HG02938 (cell line): ENCODE data around the gene HIBADH.
"Not testable (repeated sequence)": the region's sequence is repeated elsewhere in the genome, so short reads cannot be mapped to it uniquely, and the experiment has no call there.

Source experiments
- ATAC-seq: cut with Tn5 transposase; IDR thresholded peaks from one replicate; pipeline ENCODE4 v1.9.1; 2021; ENCODE audit warnings: mild to moderate bottlenecking, moderate library complexity; ENCODE audit not compliant: unreplicated experiment

HIBADH gene

DNA sequence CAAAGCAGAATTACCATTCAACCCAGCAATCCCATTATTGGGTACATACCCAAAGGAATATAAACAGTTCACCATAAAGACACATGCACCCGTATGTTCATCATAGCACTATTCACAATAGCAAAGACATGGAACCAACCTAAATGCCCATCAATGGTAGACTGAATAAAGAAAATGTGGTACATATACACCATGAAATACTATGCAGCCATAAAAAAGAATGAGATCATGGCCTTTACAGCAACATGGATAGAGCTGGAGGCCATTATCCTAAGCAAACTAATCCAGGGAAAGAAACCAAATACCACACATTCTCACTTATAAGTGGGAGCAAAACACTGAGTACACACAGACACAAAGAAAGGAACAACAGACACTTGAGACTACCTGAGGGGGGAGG lies 23.6 kb downstream of the HIBADH start:
- ATAC-seq, result not testable (repeated sequence)

GRCh38 chr7:27636326-27637006 lies 26.2 kb downstream of the HIBADH start:
- ATAC-seq, result no peak

- ATAC-seq, result no peak
Measured at GRCh38 chr7:27635728-27636127, 27.0 kb downstream of the HIBADH start.

DNA sequence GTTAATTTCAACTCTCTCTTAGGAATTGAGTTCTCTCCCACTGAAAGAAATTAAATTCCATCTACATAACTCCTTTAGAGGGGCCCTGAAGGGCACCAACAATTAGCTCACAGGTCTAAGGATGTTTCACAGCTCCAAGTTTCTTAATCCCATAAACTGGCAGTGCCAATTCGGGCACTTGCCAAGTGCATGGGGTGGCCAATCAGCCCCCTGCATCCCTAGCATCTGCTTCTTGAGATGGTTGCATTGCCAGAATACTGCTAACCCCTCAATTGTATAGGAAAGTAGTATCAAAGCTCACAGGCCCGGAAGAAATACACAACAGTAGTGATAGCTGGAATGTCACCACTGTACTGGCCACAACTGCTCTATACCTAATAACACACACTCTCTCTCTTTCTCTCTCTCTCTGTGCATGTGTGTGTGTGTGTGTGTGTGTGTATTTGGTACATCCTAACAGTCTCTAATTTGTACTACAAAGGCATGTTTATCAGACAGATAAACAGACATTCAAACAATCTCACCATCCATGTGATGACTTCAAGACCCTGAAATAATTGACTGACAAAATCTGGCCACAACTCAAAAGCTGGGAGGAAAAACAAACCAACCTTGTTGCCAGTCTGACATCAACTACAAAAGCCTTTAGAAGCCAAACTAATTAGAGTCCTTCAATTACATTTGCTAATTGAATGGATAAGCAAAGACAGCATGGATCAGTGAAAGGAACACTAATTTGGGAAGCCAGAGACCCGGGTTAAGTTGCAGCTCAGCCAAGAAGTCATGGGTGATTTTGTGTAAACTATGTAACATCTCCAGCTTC lies 27.8 kb downstream of the HIBADH start:
- no peak for ATAC-seq

GRCh38 chr7:27633062-27633461 lies 29.6 kb downstream of the HIBADH start:
- no peak for ATAC-seq

- no peak for ATAC-seq
Measured at GRCh38 chr7:27631391-27631790, 31.3 kb downstream of the HIBADH start.

DNA sequence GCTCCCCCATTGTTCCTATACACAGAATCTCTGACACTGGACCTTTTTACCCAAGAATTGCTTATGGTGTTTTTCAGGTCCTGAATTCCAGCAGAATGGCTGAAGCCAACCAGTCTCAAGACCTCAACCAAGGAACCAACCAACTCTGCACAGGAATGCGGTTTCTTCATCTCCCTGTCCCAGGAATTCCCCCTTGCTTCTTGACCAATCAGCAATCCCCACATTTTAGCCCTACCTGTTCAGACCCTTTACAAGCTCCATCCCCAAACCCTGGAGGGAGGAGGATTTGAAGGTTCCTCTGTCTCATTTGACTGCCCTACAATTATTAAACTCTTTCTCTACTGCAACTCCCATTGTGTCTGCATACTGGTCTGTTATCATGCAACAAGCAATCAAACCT lies 35.5 kb downstream of the HIBADH start:
- no peak for ATAC-seq

DNA sequence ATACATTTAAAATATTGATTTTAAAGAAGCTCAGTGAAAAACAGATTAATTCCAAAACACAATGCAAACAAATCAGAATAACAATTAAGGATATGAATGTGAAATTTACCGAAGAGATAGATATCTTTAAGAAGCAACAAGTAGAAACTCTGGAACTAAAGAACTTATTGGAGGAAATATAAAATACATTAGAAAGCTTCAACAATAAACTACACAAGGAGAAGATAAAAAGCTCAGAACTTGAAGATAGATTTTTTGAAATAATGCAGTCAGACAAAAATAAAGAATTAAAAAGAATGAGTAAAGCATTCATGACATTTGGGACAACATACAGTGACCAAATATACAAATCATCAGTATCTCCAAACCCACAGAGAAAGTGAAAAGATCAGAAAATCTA lies 43.2 kb downstream of the HIBADH start:
- ATAC-seq, result no peak

DNA sequence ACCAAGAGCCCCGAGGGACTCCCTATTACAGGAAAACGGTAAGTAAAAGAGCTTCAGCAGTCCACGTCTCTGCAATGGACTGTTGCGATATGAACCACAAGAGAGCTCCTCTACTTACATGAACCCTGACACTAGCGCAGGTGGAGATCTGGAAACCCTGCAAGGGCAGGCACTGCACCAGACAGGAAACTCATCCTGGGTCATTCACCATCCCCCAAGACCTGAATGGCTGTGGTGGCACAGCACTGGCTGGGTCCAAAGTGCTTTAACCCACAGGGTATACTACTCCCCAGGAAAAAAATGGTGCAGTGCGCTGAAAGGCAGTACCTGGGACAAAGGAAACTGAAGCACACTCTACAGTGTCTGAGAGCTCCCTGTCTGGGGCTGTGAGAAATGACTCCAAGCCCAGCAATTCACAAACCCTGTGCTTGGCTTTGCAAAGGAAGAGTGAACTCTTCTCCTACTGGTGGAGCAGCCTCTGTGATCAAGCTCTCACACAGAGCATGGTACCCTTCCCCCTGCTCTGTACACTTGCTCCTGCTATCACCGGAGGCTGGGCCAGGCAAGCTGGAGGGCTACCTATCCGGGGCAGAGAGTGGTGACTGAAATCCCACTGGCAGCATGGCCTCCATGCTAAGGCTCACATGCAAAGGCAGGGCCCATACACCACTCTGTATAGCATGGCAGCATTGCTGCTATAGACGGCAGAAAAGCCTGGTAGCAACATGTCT lies 44.9 kb downstream of the HIBADH start:
- ATAC-seq, result no peak

DNA sequence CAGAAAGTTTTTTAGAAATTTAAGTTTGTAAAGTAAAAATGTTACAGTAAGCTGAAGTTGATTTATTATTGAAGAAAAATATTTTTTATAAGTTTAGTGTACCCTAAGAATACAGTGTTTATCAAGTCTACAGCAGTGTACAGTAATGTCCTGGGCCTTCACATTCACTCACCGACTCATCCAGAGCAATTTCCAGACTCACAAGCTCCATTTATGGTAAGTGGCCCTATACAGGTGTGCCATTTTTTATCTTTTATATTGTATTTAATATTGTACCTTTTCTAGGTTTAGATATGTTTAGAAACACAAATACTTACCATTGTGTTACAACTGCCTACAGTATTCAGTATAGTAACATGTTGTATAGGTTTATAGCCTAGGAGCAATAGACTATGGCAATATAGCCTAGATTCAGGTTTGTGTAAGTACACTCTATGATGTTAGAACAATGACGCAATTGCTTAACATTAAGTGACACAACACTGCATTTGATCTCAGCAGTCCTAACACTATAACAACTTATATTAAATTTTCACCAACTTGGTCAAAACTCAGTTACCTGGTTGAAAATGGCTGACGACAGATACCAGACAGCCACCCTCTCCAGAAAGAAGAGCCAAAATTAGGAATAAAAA lies 45.7 kb downstream of the HIBADH start:
- ATAC-seq, result no peak

GRCh38 chr7:27616186-27616491 lies 46.5 kb downstream of the HIBADH start:
- ATAC-seq, result no peak

DNA sequence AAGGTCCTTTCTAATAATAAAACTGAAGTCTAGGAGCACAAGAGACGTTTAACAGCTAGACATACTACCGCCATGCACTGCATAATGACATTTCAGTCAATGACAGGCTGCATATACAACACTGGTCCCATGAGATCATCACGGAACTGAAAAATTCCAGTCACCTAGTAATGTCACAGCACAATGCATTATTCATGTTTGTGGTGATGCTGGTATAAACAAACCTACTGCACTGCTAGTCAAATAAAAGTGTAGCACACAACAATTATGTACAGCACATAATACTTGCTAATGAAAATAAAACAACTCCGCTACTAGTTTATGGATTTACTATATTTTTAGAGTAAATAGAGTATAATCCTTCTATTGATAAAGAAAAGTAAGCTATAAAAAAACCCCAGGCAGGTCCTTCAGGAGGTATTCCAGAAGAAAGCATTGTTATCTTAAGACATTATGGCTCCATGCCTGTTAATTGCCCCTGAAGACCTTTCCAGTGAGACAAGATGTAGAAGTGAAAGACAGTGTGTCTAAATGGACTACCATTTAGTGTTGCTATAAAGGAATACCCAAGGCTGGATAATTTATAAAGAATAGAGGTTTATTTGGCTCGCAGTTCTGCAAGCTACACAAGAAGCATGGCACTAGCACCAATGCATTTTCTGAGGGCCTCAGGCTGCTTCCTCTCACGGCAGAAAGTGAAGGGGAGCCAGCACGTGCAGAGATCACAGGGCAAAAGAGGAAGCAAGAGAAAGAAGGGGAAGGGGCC lies 47.1 kb downstream of the HIBADH start:
- ATAC-seq, result no peak

DNA sequence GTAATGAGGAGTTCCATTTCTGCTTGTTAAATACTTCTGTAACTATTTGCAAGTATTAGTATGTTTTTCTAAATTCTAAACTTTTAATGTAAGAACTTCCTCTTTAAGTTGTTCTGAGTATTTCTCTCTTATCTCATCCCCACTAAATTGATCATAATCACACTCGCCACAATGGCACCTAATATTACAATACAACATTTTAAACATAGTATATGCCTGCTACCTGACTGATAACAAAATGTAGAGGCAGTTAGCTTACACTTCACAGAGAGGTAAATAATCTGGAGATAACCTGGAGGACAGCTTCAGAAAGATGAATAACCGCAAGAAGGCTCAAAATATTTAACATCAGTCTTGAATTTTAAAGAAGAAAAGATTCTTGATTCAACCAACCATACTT lies 48.6 kb downstream of the HIBADH start:
- ATAC-seq, result no peak

DNA sequence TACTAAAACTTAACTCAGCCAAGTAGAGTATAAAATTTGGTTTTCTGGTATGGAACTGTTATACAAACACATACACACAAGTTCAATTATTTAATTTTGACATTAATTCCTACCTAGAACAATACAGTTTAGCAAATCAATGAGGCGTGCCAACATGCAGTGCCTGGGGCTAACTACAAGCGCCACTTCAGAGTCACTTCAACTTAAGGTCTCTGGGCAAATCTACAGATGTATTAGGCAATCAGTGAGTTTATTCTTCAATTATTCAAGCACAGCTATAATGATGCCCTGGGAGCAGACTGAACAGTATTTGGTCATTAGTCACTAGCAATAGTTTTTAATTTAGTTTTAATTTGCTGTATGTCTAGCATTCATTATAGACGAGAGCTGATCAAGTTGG lies 51.6 kb downstream of the HIBADH start:
- no peak for ATAC-seq

- ATAC-seq, result no peak
Measured at GRCh38 chr7:27608776-27609495, 53.7 kb downstream of the HIBADH start.

GRCh38 chr7:27607210-27607606 lies 55.5 kb downstream of the HIBADH start:
- ATAC-seq, result no peak

DNA sequence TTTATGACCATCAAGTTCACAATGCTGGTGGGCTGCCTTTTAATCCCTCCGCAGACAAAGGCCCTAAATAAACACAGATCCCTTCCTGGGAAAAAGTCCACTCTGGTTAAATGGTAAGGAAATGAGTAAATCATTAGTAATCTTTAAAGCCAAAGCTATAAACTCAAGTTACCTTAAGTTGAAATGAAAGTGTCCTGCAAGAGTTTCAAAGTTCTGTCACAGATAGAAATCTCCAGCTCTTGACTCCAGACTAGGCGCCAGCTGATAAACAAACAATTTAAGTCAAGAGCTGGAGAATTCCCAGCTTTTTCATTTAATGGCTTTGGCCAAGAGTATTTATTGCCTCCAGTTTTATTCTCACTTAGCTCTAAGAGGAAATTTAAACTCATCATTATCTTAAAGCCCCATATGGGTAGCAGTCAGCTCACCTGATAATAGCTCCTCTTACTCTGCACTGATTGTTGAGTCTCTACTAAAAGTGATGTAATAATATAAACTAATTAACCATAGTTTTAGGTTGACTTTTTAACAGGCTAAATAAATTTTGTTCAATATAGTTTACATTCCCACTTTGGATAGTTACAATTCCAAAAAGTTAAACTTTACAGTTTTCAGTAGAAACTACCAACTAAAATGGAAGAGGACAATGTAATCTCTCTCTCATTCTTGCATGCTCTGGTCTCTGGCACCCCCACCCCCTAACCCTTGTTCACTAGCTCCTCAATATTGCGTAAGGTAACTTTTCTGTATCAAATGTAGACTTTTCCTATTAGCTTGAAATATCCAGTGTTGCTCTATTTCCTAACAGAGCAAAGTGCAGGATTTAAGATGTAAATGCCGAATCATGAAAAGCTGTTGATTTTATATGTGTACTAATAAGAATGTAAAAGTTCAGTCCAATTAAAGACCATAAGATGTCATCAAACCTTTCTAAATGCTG lies 56.1 kb downstream of the HIBADH start:
- no peak for ATAC-seq

GRCh38 chr7:27605689-27606269 lies 56.9 kb downstream of the HIBADH start:
- ATAC-seq, result no peak

DNA sequence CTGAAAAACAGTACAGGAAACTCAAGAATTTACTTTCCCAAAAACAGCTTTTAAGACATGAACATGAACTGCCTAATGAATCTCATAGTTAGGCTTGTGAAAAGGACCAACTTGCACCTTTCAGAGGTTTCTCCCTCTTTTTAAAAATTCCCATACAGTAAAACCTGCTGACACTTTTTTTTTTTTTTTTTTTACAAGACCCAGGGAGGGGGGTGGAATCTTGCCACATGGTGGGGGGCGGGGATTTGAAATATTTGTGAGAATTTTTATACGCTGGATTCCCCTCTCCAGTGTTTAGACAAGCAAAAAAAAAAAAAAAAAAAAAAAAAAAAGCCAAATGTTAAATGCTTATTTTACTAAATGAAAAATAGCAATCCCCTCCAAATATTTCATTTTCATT lies 57.4 kb downstream of the HIBADH start:
- ATAC-seq, result no peak
